ENCODE measurements around the gene FLT1.

The FLT1 gene

GRCh38 chr13:28273919-28274318, 221.0 kb downstream of the FLT1 start:
- no peak overlapping the region for H3K4me3 ChIP-seq (ENCODE audit: low read depth, low read length)
- DNase-seq (ENCODE audit: low read depth) = no peak
- TF ChIP-seq CTCF (IDR thresholded peaks at IDR 0.05; ENCODE audit: control insufficient read depth, extremely low read depth, insufficient read depth) = no peak

- no peak for DNase-seq (ENCODE audit: low read depth)
- TF ChIP-seq CTCF (IDR thresholded peaks at IDR 0.05; ENCODE audit: control insufficient read depth, extremely low read depth, insufficient read depth) = no peak
- no peak overlapping the region for H3K4me3 ChIP-seq (ENCODE audit: low read depth, low read length)
Observed at GRCh38 chr13:28271056-28271840, 223.7 kb downstream of the FLT1 start.

GRCh38 chr13:28268800-28269223, 226.1 kb downstream of the FLT1 start:
- TF ChIP-seq CTCF (IDR thresholded peaks at IDR 0.05; ENCODE audit: control insufficient read depth, extremely low read depth, insufficient read depth) = no peak
- no peak overlapping the region for H3K4me3 ChIP-seq (ENCODE audit: low read depth, low read length)
- no peak for DNase-seq (ENCODE audit: low read depth)

GRCh38 chr13:28267497-28267896, 227.4 kb downstream of the FLT1 start:
- no peak for TF ChIP-seq CTCF (IDR thresholded peaks at IDR 0.05; ENCODE audit: control insufficient read depth, extremely low read depth, insufficient read depth)
- H3K4me3 ChIP-seq (ENCODE audit: low read depth, low read length) = no peak overlapping the region
- DNase-seq (ENCODE audit: low read depth) = no peak

GRCh38 chr13:28258417-28258816, 236.5 kb downstream of the FLT1 start:
- TF ChIP-seq CTCF (IDR thresholded peaks at IDR 0.05; ENCODE audit: control insufficient read depth, extremely low read depth, insufficient read depth) = no peak
- no peak for DNase-seq (ENCODE audit: low read depth)
- no peak overlapping the region for H3K4me3 ChIP-seq (ENCODE audit: low read depth, low read length)

- no peak overlapping the region for H3K4me3 ChIP-seq (ENCODE audit: low read depth, low read length)
- DNase-seq (ENCODE audit: low read depth) = no peak
- no peak for TF ChIP-seq CTCF (IDR thresholded peaks at IDR 0.05; ENCODE audit: control insufficient read depth, extremely low read depth, insufficient read depth)
Observed at GRCh38 chr13:28257305-28257704, 237.6 kb downstream of the FLT1 start.

GRCh38 chr13:28252547-28252946, 242.4 kb downstream of the FLT1 start:
- H3K4me3 ChIP-seq (ENCODE audit: low read depth, low read length) = no peak overlapping the region
- no peak for TF ChIP-seq CTCF (IDR thresholded peaks at IDR 0.05; ENCODE audit: control insufficient read depth, extremely low read depth, insufficient read depth)
- no peak for DNase-seq (ENCODE audit: low read depth)
